CD4-positive, alpha-beta T cell treated with Interleukin-6 at 100 ng/mL for 8 hours (primary cell): ENCODE data around the gene ARID4B.

ENCODE experiments used
- DNase-seq: peaks from one replicate; pipeline ENCODE4 v3.0.0-alpha.2; 2020; ENCODE audit warnings: mixed read lengths, low spot score

ARID4B gene

GRCh38 chr1:235127203-235127602 lies 200.8 kb downstream of the ARID4B start:
- no peak for DNase-seq

- no peak for DNase-seq
Measured at GRCh38 chr1:235124665-235125064, 203.3 kb downstream of the ARID4B start.

GRCh38 chr1:235124111-235124510 lies 203.9 kb downstream of the ARID4B start:
- DNase-seq: no peak

GRCh38 chr1:235122348-235122747 lies 205.6 kb downstream of the ARID4B start:
- DNase-seq: no peak
